Upper lobe of left lung (tissue), 6 donors: ENCODE data around the gene RASGRF2. TPM values are rescaled to one million over a fixed set of nuclear protein-coding genes. Genes with fewer than 3 reads are reported as not detected.

Source experiments
- ATAC-seq, 2 donors: fragments of 200-7000 bp; cut with Tn5 transposase; one replicate each; pipeline ENCODE4 v1.9.1; 2022; ENCODE audit warnings: mild to moderate bottlenecking in 2 of 2, moderate library complexity in 2 of 2; ENCODE audit not compliant: low FRiP score in 2 of 2
- DNase-seq, 2 donors: peaks; one replicate each; pipeline ENCODE4 v3.0.0-alpha.2; 2019 to 2020
- H3K27ac ChIP-seq, 4 donors: fragments of 200-600 bp; sonication (generic); one replicate each; pipeline ENCODE4 v1.5.1; 2016 to 2019
- H3K27me3 ChIP-seq, 4 donors: fragments of 200-600 bp; sonication (generic); one replicate each; pipeline ENCODE4 v1.5.1; 2017 to 2019
- H3K36me3 ChIP-seq, 4 donors: fragments of 200-600 bp; sonication (generic); one replicate each; pipeline ENCODE4 v1.5.1; 2016 to 2019
- H3K4me1 ChIP-seq, 4 donors: fragments of 200-600 bp; sonication (generic); one replicate each; pipeline ENCODE4 v1.5.1; 2018 to 2019
- H3K4me3 ChIP-seq, 4 donors: fragments of 200-600 bp; sonication (generic); one replicate each; pipeline ENCODE4 v1.5.1; 2017 to 2019; ENCODE audit warnings: mild to moderate bottlenecking in 2 of 4, moderate library complexity in 1 of 4
- H3K9me3 ChIP-seq, 4 donors: fragments of 200-600 bp; sonication (generic); one replicate each; pipeline ENCODE4 v1.5.1; 2018 to 2019
- EP300 ChIP-seq, 4 donors: sonication (generic); formaldehyde crosslinking; IDR thresholded peaks; one replicate each; pipeline ENCODE4 v1.5.1; 2017; ENCODE audit warnings: antibody characterized with exemption in 4 of 4, control low read depth in 2 of 4
- POLR2A ChIP-seq, 4 donors: fragments of 450-650 bp; IDR thresholded peaks; one replicate each; pipeline ENCODE4 v1.5.1; 2016 to 2017; ENCODE audit warnings: antibody characterized with exemption in 4 of 4, mild to moderate bottlenecking in 2 of 4
- POLR2AphosphoS5 ChIP-seq, 2 donors: sonication (generic); formaldehyde crosslinking; IDR thresholded peaks; one replicate each; pipeline ENCODE4 v1.5.1; 2017; ENCODE audit warnings: antibody characterized with exemption in 2 of 2
- WGBS, 2 donors: methylation state at CpG; one replicate each; pipeline ENCODE4 v1.1.5; 2017 to 2018; 5-methylcytosine and 5-hydroxymethylcytosine counted together
- total RNA-seq, 6 donors: library from RNA; depleted of rRNA in 4 of 6; stranded (reverse); fragments of >200 nt in 4 of 6; gene quantifications; one replicate each; pipeline versions ENCODE4 v1.1.0 to v1.2.1, GENCODE V29; 2016 to 2021
- TF ChIP-seq, protein P1 (sequence below), 6 experiments: fragments of 450-650 bp in 4 of 6; fragments of 200-600 bp in 2 of 6; sonication (generic) in 2 of 6; IDR thresholded peaks; one replicate each; pipeline ENCODE4 v1.5.1; 2016 to 2019; ENCODE audit warnings: antibody characterized with exemption in 6 of 6
- donor health status: DM: no; HTN: no; CAD: no; lungs with moderate emphysema.
- donor health status: DM: no; HTN: yes; CAD: no; lungs with severe emphysema.

RASGRF2 gene
- total RNA-seq, 6 donors from 2014 or later: 1.5 to 10.5 (median 4.9) TPM

GRCh38 chr5:81006231-81006630 lies 46.1 kb downstream of the RASGRF2 start:
- no peak for ATAC-seq
- H3K4me1 ChIP-seq: no peaks in the 10 kb centered on the region
- H3K36me3 ChIP-seq: no peaks in the 10 kb centered on the region
- no peak for DNase-seq
- TF ChIP-seq, protein P1, sequence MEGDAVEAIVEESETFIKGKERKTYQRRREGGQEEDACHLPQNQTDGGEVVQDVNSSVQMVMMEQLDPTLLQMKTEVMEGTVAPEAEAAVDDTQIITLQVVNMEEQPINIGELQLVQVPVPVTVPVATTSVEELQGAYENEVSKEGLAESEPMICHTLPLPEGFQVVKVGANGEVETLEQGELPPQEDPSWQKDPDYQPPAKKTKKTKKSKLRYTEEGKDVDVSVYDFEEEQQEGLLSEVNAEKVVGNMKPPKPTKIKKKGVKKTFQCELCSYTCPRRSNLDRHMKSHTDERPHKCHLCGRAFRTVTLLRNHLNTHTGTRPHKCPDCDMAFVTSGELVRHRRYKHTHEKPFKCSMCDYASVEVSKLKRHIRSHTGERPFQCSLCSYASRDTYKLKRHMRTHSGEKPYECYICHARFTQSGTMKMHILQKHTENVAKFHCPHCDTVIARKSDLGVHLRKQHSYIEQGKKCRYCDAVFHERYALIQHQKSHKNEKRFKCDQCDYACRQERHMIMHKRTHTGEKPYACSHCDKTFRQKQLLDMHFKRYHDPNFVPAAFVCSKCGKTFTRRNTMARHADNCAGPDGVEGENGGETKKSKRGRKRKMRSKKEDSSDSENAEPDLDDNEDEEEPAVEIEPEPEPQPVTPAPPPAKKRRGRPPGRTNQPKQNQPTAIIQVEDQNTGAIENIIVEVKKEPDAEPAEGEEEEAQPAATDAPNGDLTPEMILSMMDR (IDR thresholded peaks at IDR 0.05): no peak
- TF ChIP-seq POLR2AphosphoS5 (IDR thresholded peaks at IDR 0.05): no peak
- TF ChIP-seq EP300 (IDR thresholded peaks at IDR 0.05): no peak
- no peak for TF ChIP-seq POLR2A (IDR thresholded peaks at IDR 0.05)
- H3K4me3 ChIP-seq: no peak overlapping the region
- no peak overlapping the region for H3K27ac ChIP-seq
- no peaks in the 10 kb centered on the region for H3K27me3 ChIP-seq
- no peaks in the 10 kb centered on the region for H3K9me3 ChIP-seq

DNA sequence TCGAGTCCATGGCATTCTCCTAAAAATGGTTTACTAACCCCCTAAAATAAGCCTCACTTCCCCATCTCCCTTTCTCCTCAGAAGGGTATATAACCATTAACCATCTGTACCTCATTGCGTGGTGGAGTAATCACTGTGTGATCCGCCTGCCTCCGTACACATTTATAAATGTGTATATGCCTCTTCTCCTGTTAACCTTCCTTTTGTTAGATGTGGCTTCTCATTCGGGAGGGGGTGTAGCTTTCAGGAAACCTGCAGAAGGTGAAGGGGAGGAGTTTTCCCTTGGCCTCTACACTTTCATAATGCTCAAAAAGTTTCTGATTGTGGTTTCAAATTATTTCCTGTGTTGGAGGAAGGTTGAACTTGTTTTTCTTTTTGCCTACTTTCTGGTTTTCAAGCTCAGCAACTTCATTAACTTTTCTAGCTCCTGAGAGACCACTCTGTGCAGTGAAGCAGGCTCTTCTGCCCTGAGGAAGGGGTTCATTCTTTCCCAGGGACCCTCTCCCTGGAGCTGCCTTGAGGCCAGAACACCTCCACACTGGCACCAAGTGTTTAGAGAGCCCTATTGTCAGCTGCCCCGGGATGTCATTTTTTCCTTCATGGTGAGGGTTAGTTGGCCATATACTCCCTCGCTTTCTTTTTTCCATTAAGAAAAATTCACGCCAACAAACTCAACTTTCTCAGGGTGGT lies 46.9 kb downstream of the RASGRF2 start:
- no peak for ATAC-seq
- no peaks in the 10 kb centered on the region for H3K4me1 ChIP-seq
- no peaks in the 10 kb centered on the region for H3K27me3 ChIP-seq

GRCh38 chr5:81007637-81008027 lies 47.5 kb downstream of the RASGRF2 start:
- Histone ChIP-seq H3K4me1 (no peaks in the 10 kb centered on the region), H3K27ac (no peak overlapping the region), H3K36me3 (no peaks in the 10 kb centered on the region), H3K9me3 (no peaks in the 10 kb centered on the region), H3K4me3 (no peak overlapping the region), H3K27me3 (no peaks in the 10 kb centered on the region)
- ATAC-seq (no peak), DNase-seq (no peak)
- WGBS, 2 donors: 91 to 94% methylated on average over 5 of the region's 5 CpGs
- TF ChIP-seq POLR2A (IDR thresholded peaks at IDR 0.05) (no peak), EP300 (IDR thresholded peaks at IDR 0.05) (no peak)
- TF ChIP-seq, protein P1 (IDR thresholded peaks at IDR 0.05): no peak

More for the DNA sequence above, 46.9 kb downstream of the RASGRF2 start:
- no peak for DNase-seq
- no peak for TF ChIP-seq EP300 (IDR thresholded peaks at IDR 0.05)
- TF ChIP-seq, protein P1 (IDR thresholded peaks at IDR 0.05): no peak
- TF ChIP-seq POLR2AphosphoS5 (IDR thresholded peaks at IDR 0.05): no peak
- TF ChIP-seq POLR2A (IDR thresholded peaks at IDR 0.05): no peak
- no peak overlapping the region for H3K4me3 ChIP-seq
- WGBS, 2 donors: 66 to 74% methylated on average over 8 of the region's 8 CpGs
- H3K27ac ChIP-seq: no peak overlapping the region
- H3K36me3 ChIP-seq: no peaks in the 10 kb centered on the region
- no peaks in the 10 kb centered on the region for H3K9me3 ChIP-seq

- 81 to 82% methylated on average over 5 of the region's 5 CpGs for WGBS, 2 donors
- Histone ChIP-seq H3K4me1 (no peaks in the 10 kb centered on the region), H3K27ac (no peak overlapping the region), H3K36me3 (no peaks in the 10 kb centered on the region), H3K27me3 (no peaks in the 10 kb centered on the region), H3K4me3 (no peak overlapping the region), H3K9me3 (no peaks in the 10 kb centered on the region)
- no peak for DNase-seq
- TF ChIP-seq, protein P1 (IDR thresholded peaks at IDR 0.05): no peak
- TF ChIP-seq EP300 (IDR thresholded peaks at IDR 0.05) (no peak), POLR2AphosphoS5 (IDR thresholded peaks at IDR 0.05) (no peak), POLR2A (IDR thresholded peaks at IDR 0.05) (no peak)
- no peak for ATAC-seq
Measured at GRCh38 chr5:81010336-81011169, 50.4 kb downstream of the RASGRF2 start.
